Right atrium auricular region (tissue), 2 donors: ENCODE results near the gene CISD2. TPM values are rescaled to one million over a fixed set of nuclear protein-coding genes. Genes with fewer than 3 reads are reported as not detected.
"Not testable (repeated sequence)": the region's sequence is repeated elsewhere in the genome, so short reads cannot be mapped to it uniquely, and the experiment has no call there.

Experiments used
- DNase-seq: peaks from one replicate; pipeline ENCODE4 v3.0.0-alpha.2; 2019; ENCODE audit warnings: low spot score
- H3K27ac ChIP-seq, 2 donors: fragments of 200-600 bp; sonication (generic); 1 replicate in 1 of 2; 2 replicates in 1 of 2; pipeline ENCODE4 v1.5.1; 2016 to 2019
- H3K27me3 ChIP-seq, 2 donors: fragments of 200-600 bp; sonication (generic); one replicate each; pipeline versions ENCODE4 v1.5.1 to v1.6.0; 2017 to 2019
- H3K36me3 ChIP-seq: fragments of 200-600 bp; sonication (generic); one replicate; pipeline ENCODE4 v1.5.1; 2016
- H3K4me1 ChIP-seq, 2 donors: fragments of 200-600 bp; sonication (generic); one replicate each; pipeline versions ENCODE4 v1.5.1 to v1.6.0; 2017 to 2019
- H3K4me3 ChIP-seq, 2 donors: fragments of 200-600 bp; sonication (generic); 1 replicate in 1 of 2; 2 replicates in 1 of 2; pipeline ENCODE4 v1.5.1; 2017 to 2019; ENCODE audit warnings: mild to moderate bottlenecking in 1 of 2, moderate library complexity in 1 of 2
- H3K9me3 ChIP-seq, 2 donors: fragments of 200-600 bp; sonication (generic); one replicate each; pipeline ENCODE4 v1.5.1; 2019
- CTCF ChIP-seq, 2 donors: fragments of 200-600 bp; sonication (generic); IDR thresholded peaks; one replicate each; pipeline ENCODE4 v1.5.1; 2019; ENCODE audit warnings: antibody characterized with exemption in 2 of 2
- total RNA-seq, 2 donors: library from RNA; depleted of rRNA; stranded (reverse); fragments of >200 nt; gene quantifications; one replicate each; pipeline ENCODE4 v1.1.0, GENCODE V29; 2016

Gene CISD2
- 10 to 100 TPM; 10.5 to 11.5 TPM for total RNA-seq

DNA sequence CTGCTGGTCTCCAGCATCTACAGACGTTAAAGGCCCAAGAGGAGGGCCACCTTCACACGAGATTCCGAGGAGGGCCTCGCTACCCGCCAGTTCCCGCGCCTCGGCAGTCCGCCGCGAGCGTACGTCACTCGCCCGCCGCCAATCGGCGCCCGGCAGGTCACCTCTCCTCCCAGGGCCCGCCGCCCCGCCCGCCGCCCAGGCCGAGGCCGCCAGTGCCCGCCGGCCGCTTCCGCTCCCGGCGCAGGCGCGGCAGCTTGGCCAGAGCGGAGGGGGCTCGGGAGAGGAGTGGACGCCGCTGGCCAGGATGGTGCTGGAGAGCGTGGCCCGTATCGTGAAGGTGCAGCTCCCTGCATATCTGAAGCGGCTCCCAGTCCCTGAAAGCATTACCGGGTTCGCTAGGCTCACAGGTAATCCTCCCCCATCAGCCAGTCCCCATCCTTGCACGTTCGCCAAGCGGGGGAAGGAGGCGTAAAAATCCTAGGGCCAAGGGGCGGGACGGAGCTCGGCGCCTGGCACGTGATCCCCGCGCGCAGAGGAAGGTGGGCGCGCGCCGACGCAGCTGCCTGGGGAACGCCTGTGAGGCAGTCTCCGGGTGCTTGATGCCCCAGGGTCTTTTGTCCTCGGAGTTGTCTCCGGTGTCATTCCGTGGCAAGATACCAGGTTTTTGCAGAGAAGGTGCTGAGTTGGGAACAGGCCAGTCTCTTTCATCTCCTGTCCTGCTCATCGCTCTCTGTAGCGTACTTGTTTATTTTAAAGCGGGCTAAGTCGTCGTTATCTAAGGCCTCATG lies at the start of gene CISD2:
Gene CISD2, plus strand, starts transcription at position 212 of the 788 bp plus-strand sequence. Its CDS starts 93 bp downstream, at position 305.
- H3K4me1 ChIP-seq = peaks cover 0 to 23% of the 10 kb centered on the region in 2 donors
- no peaks in the 10 kb centered on the region for H3K9me3 ChIP-seq
- peak; percentile 91 for DNase-seq
- H3K36me3 ChIP-seq = no peaks in the 10 kb centered on the region
- H3K27ac ChIP-seq = peak within 1 kb of the TSS; percentile 97
- H3K4me3 ChIP-seq = peak within 1 kb of the TSS; percentile 67 to 68
- no peak for TF ChIP-seq CTCF (IDR thresholded peaks at IDR 0.05)
- no peaks in the 10 kb centered on the region for H3K27me3 ChIP-seq

DNA sequence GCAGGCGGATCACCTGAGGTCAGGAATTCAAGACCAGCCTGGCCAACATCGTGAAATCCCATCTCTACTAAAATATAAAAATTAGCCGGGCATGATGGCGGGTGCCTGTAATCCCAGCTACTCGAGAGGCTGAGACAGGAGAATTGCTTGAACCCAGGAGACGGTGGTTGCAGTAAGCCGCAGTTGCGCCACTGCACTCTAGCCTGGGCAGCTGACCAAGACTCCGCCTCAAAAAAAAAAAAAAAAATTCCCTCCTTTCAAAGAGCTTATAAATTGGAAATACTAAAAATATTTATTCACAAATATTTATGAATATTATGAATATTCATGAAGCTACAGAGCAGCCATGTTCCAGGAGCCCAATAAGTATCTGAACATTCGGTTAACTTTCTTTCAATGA lies 49.7 kb upstream of the CISD2 start:
- H3K27ac ChIP-seq = peak overlapping the region in 1 of 2 donors; percentile 46
- H3K4me1 ChIP-seq = peaks cover 0 to 89% of the 10 kb centered on the region in 2 donors
- not testable (repeated sequence) for H3K27me3 ChIP-seq, H3K9me3 ChIP-seq, DNase-seq, H3K36me3 ChIP-seq, H3K4me3 ChIP-seq

DNA sequence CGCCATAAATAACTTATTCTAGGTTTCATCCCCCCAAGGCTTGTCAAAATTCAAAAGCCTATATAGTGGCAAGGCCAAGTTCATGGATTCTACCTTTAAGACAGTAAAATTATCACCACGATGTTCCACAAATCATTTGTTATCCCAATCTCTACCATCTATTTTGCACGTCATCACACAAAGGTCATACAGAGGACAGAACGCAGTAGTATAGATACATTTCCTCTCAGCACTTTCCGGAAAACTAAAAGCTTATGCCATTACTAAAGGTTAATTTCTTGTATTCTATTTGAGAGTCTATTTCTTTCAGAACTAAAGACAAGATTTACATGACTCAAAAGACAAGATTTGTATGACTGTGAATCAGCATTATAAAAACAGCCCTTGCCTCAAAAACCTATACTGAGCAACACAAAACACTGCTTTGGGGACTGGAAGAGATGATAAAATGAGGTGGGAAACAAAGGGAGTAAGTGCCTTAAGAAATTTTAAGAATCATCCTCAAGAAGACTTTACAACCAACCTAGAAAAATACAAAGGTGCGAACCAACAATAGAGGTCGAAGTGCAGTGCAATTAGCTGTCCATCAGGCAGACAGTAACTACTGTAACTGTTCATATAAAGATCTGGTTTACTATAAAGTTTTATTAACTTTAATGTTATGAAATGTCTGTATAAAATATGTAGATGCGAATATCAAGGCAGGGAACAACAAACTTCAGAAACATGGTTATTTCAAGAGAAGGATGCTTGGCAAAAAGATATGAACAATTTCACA lies 49.0 kb upstream of the CISD2 start:
- peak overlapping the region in 1 of 2 donors; percentile 9 for H3K4me3 ChIP-seq
- no peaks in the 10 kb centered on the region for H3K9me3 ChIP-seq
- H3K27me3 ChIP-seq = no peaks in the 10 kb centered on the region
- H3K36me3 ChIP-seq = no peaks in the 10 kb centered on the region
- peaks cover 0 to 90% of the 10 kb centered on the region in 2 donors for H3K4me1 ChIP-seq
- no peak for DNase-seq
- TF ChIP-seq CTCF (IDR thresholded peaks at IDR 0.05) = no peak
- H3K27ac ChIP-seq = peak overlapping the region; percentile 1 to 46

DNA sequence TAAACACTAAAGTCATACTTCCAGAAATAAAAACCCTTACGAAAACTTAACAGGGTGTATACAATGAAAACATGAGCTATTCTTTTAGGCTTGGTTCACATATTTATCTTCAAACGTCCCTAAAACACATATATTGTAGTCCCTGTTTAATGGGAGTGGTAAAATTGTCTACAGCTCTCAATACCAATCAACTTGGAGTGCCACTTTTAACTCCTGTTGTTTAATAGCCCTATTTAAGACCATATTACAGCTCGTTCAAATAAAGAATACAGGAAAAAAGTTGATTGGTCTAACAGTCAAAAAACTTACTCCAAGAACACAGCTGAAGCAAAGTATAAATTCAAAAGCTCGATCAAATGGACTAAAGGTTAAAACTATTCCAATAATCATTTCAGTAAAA lies 45.3 kb upstream of the CISD2 start:
- H3K27me3 ChIP-seq = no peaks in the 10 kb centered on the region
- peaks cover 0 to 62% of the 10 kb centered on the region in 2 donors for H3K4me1 ChIP-seq
- H3K4me3 ChIP-seq = peak overlapping the region; percentile 17 to 93
- peak overlapping the region; percentile 6 to 100 for H3K27ac ChIP-seq
- H3K36me3 ChIP-seq = peaks cover 9% of the 10 kb centered on the region
- H3K9me3 ChIP-seq = no peaks in the 10 kb centered on the region
- no peak for DNase-seq
- no peak for TF ChIP-seq CTCF (IDR thresholded peaks at IDR 0.05)

DNA sequence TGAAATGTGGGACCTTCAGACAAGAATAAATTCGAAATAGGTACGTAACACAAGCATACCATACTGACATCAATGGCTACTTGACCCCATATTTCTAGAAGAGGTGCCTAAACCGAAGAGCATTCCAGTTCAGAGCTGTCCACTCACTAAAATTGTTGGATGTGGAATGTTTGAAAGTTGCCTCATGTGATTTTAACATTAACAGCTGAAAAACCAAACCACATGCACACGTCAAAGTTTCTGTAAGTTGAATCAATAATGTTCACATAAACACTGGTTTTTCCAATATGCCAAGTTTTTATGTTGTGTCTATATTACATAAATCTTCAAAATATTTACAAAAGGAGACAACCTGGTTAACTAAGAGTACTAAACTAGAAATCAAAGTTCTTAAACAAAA lies 44.9 kb upstream of the CISD2 start:
- no peaks in the 10 kb centered on the region for H3K27me3 ChIP-seq
- TF ChIP-seq CTCF (IDR thresholded peaks at IDR 0.05) = no peak
- no peaks in the 10 kb centered on the region for H3K9me3 ChIP-seq
- H3K4me3 ChIP-seq = peak overlapping the region; percentile 17 to 93
- H3K4me1 ChIP-seq = peaks cover 0 to 62% of the 10 kb centered on the region in 2 donors
- H3K27ac ChIP-seq = peak overlapping the region; percentile 100
- no peak for DNase-seq
- peaks cover 9% of the 10 kb centered on the region for H3K36me3 ChIP-seq

DNA sequence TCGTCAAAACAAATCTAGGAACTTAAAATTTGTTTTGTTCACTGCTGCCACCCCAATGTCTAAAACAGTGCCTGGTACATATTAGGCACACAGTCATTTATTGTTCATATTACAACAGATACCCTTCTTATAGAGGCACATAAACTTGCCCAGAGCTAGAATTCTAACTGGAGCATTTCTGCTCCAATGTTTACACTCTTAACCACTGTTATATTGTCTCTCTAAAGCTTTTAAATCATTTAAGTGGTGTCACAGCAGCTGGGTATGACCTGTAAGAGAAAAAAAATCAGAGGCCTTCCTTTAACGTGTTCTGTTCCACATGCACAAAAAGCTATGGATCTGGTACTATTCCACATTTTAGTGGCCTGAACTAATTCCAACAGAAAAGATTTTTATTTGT lies 44.4 kb upstream of the CISD2 start:
- Histone ChIP-seq H3K4me1 (peaks cover 0 to 62% of the 10 kb centered on the region in 2 donors), H3K9me3 (no peaks in the 10 kb centered on the region), H3K27ac (peak overlapping the region; percentile 100), H3K4me3 (peak overlapping the region; percentile 93 to 97), H3K36me3 (peaks cover 9% of the 10 kb centered on the region), H3K27me3 (no peaks in the 10 kb centered on the region)
- TF ChIP-seq CTCF (IDR thresholded peaks at IDR 0.05) = no peak
- DNase-seq = no peak
